GM19455 (cell line): ENCODE measurements around the gene MCF2L.

Experiments
- ATAC-seq: cut with Tn5 transposase; IDR thresholded peaks from one replicate; pipeline ENCODE4 v1.9.1; 2021; ENCODE audit not compliant: unreplicated experiment

The MCF2L gene

GRCh38 chr13:112943309-112944125 lies 25.5 kb upstream of the MCF2L start:
- peak; percentile 33 for ATAC-seq

- no peak for ATAC-seq
Observed at GRCh38 chr13:112947796-112948195, 21.2 kb upstream of the MCF2L start.

GRCh38 chr13:112951674-112952371 lies 17.2 kb upstream of the MCF2L start:
- no peak for ATAC-seq

- ATAC-seq = no peak
Observed at GRCh38 chr13:112952759-112953551, 16.1 kb upstream of the MCF2L start.

GRCh38 chr13:112953591-112954487 lies 15.2 kb upstream of the MCF2L start:
- ATAC-seq = no peak

GRCh38 chr13:112954488-112955270 lies 14.3 kb upstream of the MCF2L start:
- no peak for ATAC-seq

GRCh38 chr13:112955271-112955937 lies 13.6 kb upstream of the MCF2L start:
- no peak for ATAC-seq

GRCh38 chr13:112955956-112956355 lies 13.1 kb upstream of the MCF2L start:
- no peak for ATAC-seq

- ATAC-seq = no peak
Observed at GRCh38 chr13:112956571-112957294, 12.3 kb upstream of the MCF2L start.

- no peak for ATAC-seq
Observed at GRCh38 chr13:112957295-112957677, 11.7 kb upstream of the MCF2L start.

- no peak for ATAC-seq
Observed at GRCh38 chr13:112958127-112958989, 10.7 kb upstream of the MCF2L start.

GRCh38 chr13:112959206-112959605 lies 9.8 kb upstream of the MCF2L start:
- no peak for ATAC-seq

GRCh38 chr13:112959701-112960542 lies 9.1 kb upstream of the MCF2L start:
- ATAC-seq = no peak

GRCh38 chr13:112960706-112961105 lies 8.3 kb upstream of the MCF2L start:
- ATAC-seq = no peak

- no peak for ATAC-seq
Observed at GRCh38 chr13:112961457-112962369, 7.3 kb upstream of the MCF2L start.

- ATAC-seq = no peak
Observed at GRCh38 chr13:112962396-112962795, 6.6 kb upstream of the MCF2L start.
